ENCODE results near the gene DSCAM. TPM values are rescaled to one million over a fixed set of nuclear protein-coding genes. Genes with fewer than 3 reads are reported as not detected.

Gene DSCAM
- total and polyA plus RNA-seq, 10 of the 15 experiments (the other 5 are each of a cell fraction or from before 2014, with no cell fraction given) = not detected

DNA sequence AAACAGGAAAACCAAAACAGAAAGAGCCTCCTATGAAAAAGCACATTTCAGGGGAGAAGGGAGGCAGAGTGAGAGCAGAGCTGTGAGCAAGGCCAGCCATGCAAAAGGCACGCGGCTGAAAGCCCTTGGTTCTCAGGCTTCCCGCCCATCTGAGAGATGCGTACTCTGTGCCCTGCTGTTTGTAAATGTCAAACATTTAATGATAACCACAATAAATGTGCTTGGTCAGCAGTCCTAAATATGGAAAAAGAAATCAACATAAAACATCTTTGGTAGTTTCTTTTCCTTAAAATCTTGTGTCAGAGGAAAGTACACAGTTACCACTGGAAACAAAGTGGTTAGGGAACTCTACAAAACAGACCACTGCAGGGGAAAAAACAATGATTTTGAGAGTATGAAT is 283.1 kb downstream of the DSCAM start:
- no peak overlapping the region for H2AFZ ChIP-seq (ENCODE audit: control insufficient read depth, low read depth, low read length)
- 55% methylated on average over 4 of the region's 4 CpGs for WGBS (ENCODE audit: insufficient coverage, insufficient replicate concordance, low lambda C conversion rate, missing lambda C conversion rate)
- BruUV-seq (replicated peaks) = no TSS peak
- FAIRE-seq (no peak), ATAC-seq (no peak), DNase-seq (ENCODE audit: low read depth, low spot score) (no peak)
- in situ Hi-C loops (cut with MboI) = no loop called here
- no peak overlapping the region for H3K4me3 ChIP-seq
- H3K9me3 ChIP-seq (replicated peaks; ENCODE audit: control insufficient read depth, insufficient read depth, low read length) = no peaks in the 10 kb centered on the region; the same call in 2 of the 3 replicates
- intact Hi-C loops (cut with micrococcal nuclease; ENCODE audit: unreplicated experiment) = no loop called here
- ChIA-PET POLR2A (no interaction called here), RAD21 (ENCODE audit: unreplicated experiment) (no interaction called here), SMC1A (ENCODE audit: uncharacterized antibody, unreplicated experiment) (no interaction called here), CTCF (no interaction called here)
- H3K27me3 ChIP-seq (replicated peaks in 1 of 2; ENCODE audit: control insufficient read depth in 2 of 2, insufficient read depth in 2 of 2, low read length in 1 of 2) = no peaks in the 10 kb centered on the region
- H4K20me1 ChIP-seq (ENCODE audit: control insufficient read depth, insufficient read depth) = no peaks in the 10 kb centered on the region
- no peaks in the 10 kb centered on the region for H3K79me2 ChIP-seq (ENCODE audit: control insufficient read depth, insufficient read depth, low read length)
- no peak overlapping the region for H3K9ac ChIP-seq (ENCODE audit: control insufficient read depth, insufficient read depth, low read length)
- H3K4me1 ChIP-seq (ENCODE audit: control insufficient read depth, insufficient read depth, low read length) = no peaks in the 10 kb centered on the region
- H3K4me2 ChIP-seq (ENCODE audit: control insufficient read depth, insufficient read depth) = no peak overlapping the region
- TF ChIP-seq ZZZ3 (IDR thresholded peaks at IDR 0.05; ENCODE audit: control insufficient read depth, insufficient read length, low read depth) (no peak), BACH1 (IDR thresholded peaks at IDR 0.05; ENCODE audit: borderline replicate concordance) (no peak), RUNX3 (IDR thresholded peaks at IDR 0.05; ENCODE audit: low read length) (no peak), GATAD2B (conservative IDR thresholded peaks at IDR 0.05; ENCODE audit: low read depth) (no peak), ZBED1 (IDR thresholded peaks at IDR 0.05; ENCODE audit: borderline replicate concordance) (no peak)
- TF ChIP-seq, protein P1, sequence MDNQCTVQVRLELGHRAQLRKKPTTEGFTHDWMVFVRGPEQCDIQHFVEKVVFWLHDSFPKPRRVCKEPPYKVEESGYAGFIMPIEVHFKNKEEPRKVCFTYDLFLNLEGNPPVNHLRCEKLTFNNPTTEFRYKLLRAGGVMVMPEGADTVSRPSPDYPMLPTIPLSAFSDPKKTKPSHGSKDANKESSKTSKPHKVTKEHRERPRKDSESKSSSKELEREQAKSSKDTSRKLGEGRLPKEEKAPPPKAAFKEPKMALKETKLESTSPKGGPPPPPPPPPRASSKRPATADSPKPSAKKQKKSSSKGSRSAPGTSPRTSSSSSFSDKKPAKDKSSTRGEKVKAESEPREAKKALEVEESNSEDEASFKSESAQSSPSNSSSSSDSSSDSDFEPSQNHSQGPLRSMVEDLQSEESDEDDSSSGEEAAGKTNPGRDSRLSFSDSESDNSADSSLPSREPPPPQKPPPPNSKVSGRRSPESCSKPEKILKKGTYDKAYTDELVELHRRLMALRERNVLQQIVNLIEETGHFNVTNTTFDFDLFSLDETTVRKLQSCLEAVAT (IDR thresholded peaks at IDR 0.05) = no peak
- TF ChIP-seq, protein P2, sequence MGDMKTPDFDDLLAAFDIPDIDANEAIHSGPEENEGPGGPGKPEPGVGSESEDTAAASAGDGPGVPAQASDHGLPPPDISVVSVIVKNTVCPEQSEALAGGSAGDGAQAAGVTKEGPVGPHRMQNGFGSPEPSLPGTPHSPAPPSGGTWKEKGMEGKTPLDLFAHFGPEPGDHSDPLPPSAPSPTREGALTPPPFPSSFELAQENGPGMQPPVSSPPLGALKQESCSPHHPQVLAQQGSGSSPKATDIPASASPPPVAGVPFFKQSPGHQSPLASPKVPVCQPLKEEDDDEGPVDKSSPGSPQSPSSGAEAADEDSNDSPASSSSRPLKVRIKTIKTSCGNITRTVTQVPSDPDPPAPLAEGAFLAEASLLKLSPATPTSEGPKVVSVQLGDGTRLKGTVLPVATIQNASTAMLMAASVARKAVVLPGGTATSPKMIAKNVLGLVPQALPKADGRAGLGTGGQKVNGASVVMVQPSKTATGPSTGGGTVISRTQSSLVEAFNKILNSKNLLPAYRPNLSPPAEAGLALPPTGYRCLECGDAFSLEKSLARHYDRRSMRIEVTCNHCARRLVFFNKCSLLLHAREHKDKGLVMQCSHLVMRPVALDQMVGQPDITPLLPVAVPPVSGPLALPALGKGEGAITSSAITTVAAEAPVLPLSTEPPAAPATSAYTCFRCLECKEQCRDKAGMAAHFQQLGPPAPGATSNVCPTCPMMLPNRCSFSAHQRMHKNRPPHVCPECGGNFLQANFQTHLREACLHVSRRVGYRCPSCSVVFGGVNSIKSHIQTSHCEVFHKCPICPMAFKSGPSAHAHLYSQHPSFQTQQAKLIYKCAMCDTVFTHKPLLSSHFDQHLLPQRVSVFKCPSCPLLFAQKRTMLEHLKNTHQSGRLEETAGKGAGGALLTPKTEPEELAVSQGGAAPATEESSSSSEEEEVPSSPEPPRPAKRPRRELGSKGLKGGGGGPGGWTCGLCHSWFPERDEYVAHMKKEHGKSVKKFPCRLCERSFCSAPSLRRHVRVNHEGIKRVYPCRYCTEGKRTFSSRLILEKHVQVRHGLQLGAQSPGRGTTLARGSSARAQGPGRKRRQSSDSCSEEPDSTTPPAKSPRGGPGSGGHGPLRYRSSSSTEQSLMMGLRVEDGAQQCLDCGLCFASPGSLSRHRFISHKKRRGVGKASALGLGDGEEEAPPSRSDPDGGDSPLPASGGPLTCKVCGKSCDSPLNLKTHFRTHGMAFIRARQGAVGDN (IDR thresholded peaks at IDR 0.05) = no peak
- TF ChIP-seq, protein P3, sequence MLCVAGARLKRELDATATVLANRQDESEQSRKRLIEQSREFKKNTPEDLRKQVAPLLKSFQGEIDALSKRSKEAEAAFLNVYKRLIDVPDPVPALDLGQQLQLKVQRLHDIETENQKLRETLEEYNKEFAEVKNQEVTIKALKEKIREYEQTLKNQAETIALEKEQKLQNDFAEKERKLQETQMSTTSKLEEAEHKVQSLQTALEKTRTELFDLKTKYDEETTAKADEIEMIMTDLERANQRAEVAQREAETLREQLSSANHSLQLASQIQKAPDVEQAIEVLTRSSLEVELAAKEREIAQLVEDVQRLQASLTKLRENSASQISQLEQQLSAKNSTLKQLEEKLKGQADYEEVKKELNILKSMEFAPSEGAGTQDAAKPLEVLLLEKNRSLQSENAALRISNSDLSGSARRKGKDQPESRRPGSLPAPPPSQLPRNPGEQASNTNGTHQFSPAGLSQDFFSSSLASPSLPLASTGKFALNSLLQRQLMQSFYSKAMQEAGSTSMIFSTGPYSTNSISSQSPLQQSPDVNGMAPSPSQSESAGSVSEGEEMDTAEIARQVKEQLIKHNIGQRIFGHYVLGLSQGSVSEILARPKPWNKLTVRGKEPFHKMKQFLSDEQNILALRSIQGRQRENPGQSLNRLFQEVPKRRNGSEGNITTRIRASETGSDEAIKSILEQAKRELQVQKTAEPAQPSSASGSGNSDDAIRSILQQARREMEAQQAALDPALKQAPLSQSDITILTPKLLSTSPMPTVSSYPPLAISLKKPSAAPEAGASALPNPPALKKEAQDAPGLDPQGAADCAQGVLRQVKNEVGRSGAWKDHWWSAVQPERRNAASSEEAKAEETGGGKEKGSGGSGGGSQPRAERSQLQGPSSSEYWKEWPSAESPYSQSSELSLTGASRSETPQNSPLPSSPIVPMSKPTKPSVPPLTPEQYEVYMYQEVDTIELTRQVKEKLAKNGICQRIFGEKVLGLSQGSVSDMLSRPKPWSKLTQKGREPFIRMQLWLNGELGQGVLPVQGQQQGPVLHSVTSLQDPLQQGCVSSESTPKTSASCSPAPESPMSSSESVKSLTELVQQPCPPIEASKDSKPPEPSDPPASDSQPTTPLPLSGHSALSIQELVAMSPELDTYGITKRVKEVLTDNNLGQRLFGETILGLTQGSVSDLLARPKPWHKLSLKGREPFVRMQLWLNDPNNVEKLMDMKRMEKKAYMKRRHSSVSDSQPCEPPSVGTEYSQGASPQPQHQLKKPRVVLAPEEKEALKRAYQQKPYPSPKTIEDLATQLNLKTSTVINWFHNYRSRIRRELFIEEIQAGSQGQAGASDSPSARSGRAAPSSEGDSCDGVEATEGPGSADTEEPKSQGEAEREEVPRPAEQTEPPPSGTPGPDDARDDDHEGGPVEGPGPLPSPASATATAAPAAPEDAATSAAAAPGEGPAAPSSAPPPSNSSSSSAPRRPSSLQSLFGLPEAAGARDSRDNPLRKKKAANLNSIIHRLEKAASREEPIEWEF (IDR thresholded peaks at IDR 0.05; ENCODE audit: insufficient replicate concordance, low read depth, low read length) = no peak
- no peaks in the 10 kb centered on the region for H3K36me3 ChIP-seq (ENCODE audit: control insufficient read depth in 2 of 2, insufficient read depth in 2 of 2, low read length in 1 of 2)
- no peak overlapping the region for H3K27ac ChIP-seq (ENCODE audit: control insufficient read depth, insufficient read depth)

All from GM12878 (cell line).